ENCODE measurements around the gene CDH23. TPM values are rescaled to one million over a fixed set of nuclear protein-coding genes. Genes with fewer than 3 reads are reported as not detected.
A peak's percentile ranks its signal among the peaks of the same experiment; 100 is the strongest.

CDH23 gene
- total and polyA plus RNA-seq, 9 of the 15 experiments (the other 6 are each of a cell fraction or from before 2014, with no cell fraction given): 0.18 to 1.2 (median 0.47) TPM

- TF ChIP-seq, protein P1, sequence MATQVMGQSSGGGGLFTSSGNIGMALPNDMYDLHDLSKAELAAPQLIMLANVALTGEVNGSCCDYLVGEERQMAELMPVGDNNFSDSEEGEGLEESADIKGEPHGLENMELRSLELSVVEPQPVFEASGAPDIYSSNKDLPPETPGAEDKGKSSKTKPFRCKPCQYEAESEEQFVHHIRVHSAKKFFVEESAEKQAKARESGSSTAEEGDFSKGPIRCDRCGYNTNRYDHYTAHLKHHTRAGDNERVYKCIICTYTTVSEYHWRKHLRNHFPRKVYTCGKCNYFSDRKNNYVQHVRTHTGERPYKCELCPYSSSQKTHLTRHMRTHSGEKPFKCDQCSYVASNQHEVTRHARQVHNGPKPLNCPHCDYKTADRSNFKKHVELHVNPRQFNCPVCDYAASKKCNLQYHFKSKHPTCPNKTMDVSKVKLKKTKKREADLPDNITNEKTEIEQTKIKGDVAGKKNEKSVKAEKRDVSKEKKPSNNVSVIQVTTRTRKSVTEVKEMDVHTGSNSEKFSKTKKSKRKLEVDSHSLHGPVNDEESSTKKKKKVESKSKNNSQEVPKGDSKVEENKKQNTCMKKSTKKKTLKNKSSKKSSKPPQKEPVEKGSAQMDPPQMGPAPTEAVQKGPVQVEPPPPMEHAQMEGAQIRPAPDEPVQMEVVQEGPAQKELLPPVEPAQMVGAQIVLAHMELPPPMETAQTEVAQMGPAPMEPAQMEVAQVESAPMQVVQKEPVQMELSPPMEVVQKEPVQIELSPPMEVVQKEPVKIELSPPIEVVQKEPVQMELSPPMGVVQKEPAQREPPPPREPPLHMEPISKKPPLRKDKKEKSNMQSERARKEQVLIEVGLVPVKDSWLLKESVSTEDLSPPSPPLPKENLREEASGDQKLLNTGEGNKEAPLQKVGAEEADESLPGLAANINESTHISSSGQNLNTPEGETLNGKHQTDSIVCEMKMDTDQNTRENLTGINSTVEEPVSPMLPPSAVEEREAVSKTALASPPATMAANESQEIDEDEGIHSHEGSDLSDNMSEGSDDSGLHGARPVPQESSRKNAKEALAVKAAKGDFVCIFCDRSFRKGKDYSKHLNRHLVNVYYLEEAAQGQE (IDR thresholded peaks at IDR 0.05; ENCODE audit: borderline replicate concordance): peak; percentile 100
- TF ChIP-seq, protein P1 (CRISPR knock-in tag; IDR thresholded peaks at IDR 0.05; ENCODE audit: low read depth): peak; percentile 99
- no peak for TF ChIP-seq ASH1L (IDR thresholded peaks at IDR 0.05; ENCODE audit: borderline replicate concordance, low read depth, partially characterized antibody)
- no peak for TF ChIP-seq ZNF217 (CRISPR knock-in tag; IDR thresholded peaks at IDR 0.05)
- TF ChIP-seq ZNF512 (tag; IDR thresholded peaks at IDR 0.05): no peak
- TF ChIP-seq CBX1 (IDR thresholded peaks at IDR 0.05; ENCODE audit: low read depth): no peak
- TF ChIP-seq CBFA2T2 (conservative IDR thresholded peaks at IDR 0.05): no peak
- no peak for TF ChIP-seq WHSC1 (IDR thresholded peaks at IDR 0.05; ENCODE audit: low read length)
Observed at GRCh38 chr10:71795248-71795647, 398.5 kb downstream of the CDH23 start (continued).
